Measurements from ENCODE around the gene ZNF445.

DNA sequence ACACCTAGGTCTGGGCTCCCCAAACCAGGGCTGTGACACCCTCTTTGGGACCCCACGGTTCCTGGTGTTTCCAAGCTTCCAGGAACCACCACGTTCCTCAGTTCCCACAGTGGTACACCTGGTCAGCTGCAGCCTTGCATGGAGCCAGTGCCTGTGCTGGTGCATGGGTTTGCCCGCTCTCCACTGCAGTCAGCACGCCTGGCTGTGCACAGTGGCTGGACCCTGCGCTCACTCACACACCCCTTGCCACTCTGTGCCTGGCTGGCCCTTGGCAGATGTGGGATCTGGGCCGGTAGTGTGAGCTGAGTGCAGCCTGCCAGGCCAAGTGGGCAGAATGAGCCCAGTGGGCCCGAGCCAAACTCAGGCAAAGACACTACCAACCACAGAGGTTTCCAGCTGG, 90.1 kb downstream of the ZNF445 start:
- TF ChIP-seq CTCF (IDR thresholded peaks at IDR 0.05) (no peak), EP300 (IDR thresholded peaks at IDR 0.05) (no peak)
